GM18870 (cell line): Measurements from ENCODE around the gene TSPAN4.

ENCODE experiments used
- ATAC-seq: cut with Tn5 transposase; IDR thresholded peaks from one replicate; pipeline ENCODE4 v1.9.1; 2021; ENCODE audit warnings: moderate library complexity; ENCODE audit not compliant: unreplicated experiment

TSPAN4 gene

GRCh38 chr11:821512-822371 is 20.9 kb upstream of the TSPAN4 start:
- no peak for ATAC-seq

- no peak for ATAC-seq
These were observed 19.0 kb upstream of the TSPAN4 start for GRCh38 chr11:823441-824291.

- no peak for ATAC-seq
These were observed 18.3 kb upstream of the TSPAN4 start for GRCh38 chr11:824292-824880.

DNA sequence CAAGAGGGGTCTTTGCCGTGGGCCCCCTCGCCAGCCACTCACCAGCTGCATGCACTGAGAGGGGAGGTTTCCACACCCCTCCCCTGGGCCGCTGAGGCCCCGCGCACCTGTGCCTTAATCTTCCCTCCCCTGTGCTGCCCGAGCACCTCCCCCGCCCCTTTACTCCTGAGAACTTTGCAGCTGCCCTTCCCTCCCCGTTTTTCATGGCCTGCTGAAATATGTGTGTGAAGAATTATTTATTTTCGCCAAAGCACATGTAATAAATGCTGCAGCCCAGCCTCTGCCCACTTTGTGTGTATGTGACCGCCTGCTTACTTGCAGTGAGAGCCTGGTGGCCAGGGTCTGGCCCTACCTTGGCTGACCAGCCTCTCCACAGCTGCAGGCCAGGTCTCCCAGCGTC is 17.7 kb upstream of the TSPAN4 start:
- no peak for ATAC-seq

DNA sequence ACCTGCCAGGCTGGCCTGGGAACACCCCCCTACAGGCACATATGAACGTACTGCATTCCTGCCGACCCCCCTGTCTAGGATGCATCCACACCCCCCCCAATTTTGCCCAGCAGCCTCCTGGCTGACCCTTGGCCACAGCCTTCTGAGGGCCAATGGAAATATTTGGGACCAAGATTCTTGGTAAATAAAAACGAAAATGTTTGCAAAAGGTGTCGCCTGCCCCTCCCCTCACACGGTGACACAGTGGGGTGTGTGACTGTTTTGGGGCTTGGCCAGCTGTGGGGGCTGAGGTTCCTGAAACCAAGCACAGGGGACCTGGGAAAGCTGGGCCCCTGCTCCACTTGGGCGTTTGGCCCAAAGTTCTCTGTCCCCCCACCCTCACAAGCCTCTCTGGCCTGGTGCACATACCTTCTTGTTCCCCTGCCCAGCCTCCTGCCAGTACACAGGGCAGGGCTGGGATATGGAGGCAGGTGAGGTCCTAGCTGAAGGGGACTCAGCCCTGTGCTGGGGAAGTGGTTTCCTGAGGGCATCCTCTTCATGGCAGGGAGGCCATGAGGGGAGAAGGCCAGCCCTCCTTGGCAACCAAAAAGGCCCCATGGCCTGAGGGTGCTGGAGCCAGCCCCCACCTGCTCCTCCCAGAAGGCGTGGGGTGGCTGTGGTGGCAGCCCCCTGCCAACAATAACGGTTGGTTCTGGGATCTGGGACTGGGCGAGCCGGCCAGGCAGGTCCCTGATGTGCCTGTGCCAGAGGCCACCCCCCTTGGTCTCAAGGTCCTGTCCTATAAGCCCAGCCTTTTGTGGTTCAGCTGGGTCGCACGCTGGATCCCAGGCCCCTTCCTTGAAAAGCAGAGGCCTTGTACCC is 17.1 kb upstream of the TSPAN4 start:
- ATAC-seq = no peak

GRCh38 chr11:826227-826621 is 16.4 kb upstream of the TSPAN4 start:
- ATAC-seq = no peak

DNA sequence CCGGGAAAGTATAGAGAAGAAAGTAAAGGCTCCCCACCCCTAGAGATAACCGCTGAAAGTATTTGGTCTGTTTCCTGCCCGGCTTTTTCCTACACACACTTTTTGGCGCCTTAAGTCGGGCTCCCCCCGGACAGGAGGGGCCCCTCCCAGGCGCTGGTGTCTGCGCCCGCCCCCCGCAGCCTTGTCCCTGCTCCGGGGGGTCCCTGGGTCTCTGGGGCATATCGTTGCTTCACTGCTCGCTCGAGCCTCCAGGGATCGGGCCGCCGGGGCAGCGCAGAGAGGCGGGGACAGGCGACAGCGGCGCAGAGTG is 15.9 kb upstream of the TSPAN4 start:
- ATAC-seq = no peak

- ATAC-seq = no peak
These were observed 15.3 kb upstream of the TSPAN4 start for GRCh38 chr11:827146-827896.

DNA sequence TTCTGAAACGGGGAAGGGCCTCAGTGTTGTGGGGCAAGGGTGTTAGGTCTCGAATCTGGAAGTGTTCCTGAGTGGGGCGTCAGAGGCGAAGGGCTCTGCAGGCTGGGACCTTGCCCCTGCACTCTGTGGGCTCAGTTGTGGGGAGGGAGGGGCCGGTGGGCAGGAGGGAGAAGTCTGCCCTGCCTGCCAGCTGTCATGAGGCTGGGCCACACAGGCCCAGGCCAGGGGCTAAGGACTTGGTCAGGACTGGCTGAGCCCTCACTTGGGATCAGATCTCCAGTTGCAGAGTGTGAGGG is 14.8 kb upstream of the TSPAN4 start, which contains the start of gene CRACR2B:
TSS of gene CRACR2B (plus strand) at position 23 of the 296 bp plus-strand sequence. CDS start 689 bp downstream, outside the sequence.
- ATAC-seq = no peak

- ATAC-seq = no peak
These were observed 14.0 kb upstream of the TSPAN4 start for GRCh38 chr11:828506-829175.

- no peak for ATAC-seq
These were observed 13.3 kb upstream of the TSPAN4 start for GRCh38 chr11:829176-829846.

DNA sequence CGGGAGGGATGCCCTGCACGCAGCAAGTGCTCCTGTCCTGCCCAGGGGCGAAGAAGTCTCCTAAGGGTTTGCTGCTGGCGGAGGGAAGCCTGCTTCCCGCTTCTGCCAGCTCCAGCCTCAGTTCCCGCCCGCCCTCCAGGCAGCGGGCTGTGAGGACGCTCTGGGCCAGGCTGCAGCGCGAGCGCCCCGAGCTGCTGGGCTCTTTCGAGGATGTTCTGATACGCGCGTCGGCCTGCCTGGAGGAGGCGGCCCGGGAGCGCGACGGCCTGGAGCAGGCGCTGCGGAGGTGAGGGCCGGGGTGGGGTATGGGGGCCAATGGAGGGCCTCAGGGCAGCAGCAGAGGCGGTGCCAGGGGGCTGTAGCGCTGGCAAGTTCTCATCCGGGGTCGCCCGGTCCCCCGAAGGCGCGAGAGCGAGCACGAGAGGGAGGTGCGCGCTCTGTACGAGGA is 12.8 kb upstream of the TSPAN4 start:
- ATAC-seq = no peak

DNA sequence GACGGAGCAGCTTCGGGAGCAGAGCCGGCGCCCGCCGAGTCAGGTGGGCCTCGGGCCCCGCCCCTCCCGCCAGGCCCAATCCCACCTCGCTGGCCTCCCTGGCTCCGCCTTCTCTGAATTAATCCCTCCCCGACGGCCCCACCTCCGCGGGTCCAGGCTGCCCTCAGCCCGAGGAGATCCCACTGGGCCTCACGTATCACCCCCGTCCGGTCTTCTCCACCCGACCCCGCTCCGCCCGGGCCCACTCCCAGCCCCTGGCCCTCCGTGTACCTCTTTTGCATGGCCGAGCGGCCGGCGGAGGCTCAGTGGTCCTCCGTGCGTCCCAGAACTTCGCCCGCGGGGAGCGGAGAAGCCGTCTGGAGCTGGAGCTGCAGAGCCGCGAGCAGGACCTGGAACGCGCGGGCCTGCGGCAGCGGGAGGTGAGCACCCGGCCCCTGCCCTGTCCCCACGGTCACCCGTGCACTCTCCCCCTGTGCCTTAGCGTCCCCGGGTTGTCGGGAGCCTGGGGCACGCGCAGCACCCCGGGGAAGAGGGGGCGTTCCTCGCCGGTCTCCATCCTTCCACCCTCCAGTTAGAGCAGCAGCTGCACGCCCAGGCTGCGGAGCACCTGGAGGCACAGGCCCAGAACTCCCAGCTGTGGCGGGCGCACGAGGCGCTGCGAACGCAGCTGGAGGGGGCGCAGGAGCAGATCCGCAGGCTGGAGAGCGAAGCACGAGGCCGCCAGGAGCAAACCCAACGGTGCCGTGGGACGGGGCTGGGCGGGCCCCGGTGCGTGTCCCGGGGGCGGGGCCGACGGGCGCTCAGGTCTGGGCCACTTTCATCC is 12.1 kb upstream of the TSPAN4 start:
- ATAC-seq = no peak

- no peak for ATAC-seq
These were observed 11.4 kb upstream of the TSPAN4 start for GRCh38 chr11:831118-831864.

DNA sequence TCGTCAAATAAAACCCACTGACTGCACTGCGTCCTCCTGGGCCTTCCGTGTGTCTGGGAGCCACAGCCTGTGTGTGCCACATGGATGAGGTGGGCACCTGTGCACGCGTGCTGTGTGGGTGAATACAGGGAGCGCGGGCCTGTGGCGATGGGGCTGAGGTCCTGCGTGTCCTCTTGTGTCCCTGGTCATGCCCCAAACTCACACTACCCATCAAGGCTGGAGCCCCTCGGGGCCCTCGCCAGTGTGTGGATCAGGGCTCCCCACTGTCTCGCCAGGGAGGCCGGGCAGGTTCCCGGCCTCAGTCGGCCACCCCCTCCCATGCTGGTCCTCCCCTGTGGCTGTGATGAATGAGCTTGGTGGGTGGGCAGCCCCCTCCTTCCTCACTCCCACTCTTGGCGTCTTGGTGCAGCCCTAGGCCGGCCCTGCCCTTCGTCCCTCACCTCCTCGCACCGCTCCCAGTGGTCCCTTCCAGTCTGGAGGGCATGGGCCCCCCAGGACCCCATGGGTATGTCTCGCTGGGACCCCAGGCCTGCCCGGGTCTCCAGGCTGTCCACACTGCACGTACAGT is 10.6 kb upstream of the TSPAN4 start:
- no peak for ATAC-seq

- no peak for ATAC-seq
These were observed 10.0 kb upstream of the TSPAN4 start, which contains the start of gene CD151 for GRCh38 chr11:832529-833113. CD151 (plus strand) TSS chr11:832952; CDS start chr11:836070, 3,118 bp downstream.
